ENCODE data around the gene SMARCB1.

The SMARCB1 gene

GRCh38 chr22:23786752-23787599, at the start of gene SMARCB1:
Gene SMARCB1 (plus strand): TSS chr22:23786966. CDS start chr22:23787170, 204 bp downstream.
- DNase-seq, result peak; percentile 93

DNA sequence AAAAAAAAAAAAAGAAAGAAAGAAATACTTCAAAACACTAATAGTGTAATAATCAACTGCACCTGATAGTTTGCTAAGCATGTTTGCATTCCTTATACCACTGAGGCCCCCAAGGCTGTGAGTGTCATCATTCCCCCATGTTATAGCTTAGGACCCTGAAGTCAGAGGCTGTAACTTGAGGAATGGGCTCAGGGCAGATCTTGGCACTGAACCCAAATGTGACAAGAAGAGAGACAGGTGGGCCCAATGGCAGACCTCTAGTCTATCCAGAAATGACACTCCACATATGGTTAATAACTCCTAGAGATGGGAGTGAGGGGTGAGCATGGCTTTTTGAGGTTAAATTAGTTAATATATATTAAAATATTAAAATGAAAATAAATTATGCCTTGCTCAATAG, 49.1 kb upstream of the SMARCB1 start:
- no peak for DNase-seq

GRCh38 chr22:23742505-23743264, 44.1 kb upstream of the SMARCB1 start:
- no peak for DNase-seq

DNA sequence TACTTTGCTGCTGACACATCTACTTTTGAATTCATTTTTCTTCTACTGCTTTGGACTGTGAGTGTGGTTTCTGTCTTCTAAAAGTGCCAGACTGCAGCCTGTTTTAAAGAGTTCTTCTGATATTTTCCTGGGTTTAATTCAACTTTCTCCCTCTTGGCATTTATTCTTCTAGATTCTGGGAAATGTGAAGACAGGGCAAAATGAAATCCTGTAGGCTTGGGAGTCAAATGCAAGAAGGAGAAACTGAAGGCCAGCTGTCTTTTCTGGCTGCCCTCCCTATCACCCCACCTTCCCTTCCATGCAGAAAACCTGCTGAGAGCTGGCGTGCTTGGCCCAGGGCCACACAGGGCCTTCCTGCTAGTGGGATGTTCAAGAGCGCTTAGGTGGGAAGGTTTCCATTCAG, 43.5 kb upstream of the SMARCB1 start:
- no peak for DNase-seq

GRCh38 chr22:23744001-23744400, 42.8 kb upstream of the SMARCB1 start:
- no peak for DNase-seq

- no peak for DNase-seq
Observed at GRCh38 chr22:23744485-23744884, 42.3 kb upstream of the SMARCB1 start.

GRCh38 chr22:23745791-23746190, 41.0 kb upstream of the SMARCB1 start:
- no peak for DNase-seq

DNA sequence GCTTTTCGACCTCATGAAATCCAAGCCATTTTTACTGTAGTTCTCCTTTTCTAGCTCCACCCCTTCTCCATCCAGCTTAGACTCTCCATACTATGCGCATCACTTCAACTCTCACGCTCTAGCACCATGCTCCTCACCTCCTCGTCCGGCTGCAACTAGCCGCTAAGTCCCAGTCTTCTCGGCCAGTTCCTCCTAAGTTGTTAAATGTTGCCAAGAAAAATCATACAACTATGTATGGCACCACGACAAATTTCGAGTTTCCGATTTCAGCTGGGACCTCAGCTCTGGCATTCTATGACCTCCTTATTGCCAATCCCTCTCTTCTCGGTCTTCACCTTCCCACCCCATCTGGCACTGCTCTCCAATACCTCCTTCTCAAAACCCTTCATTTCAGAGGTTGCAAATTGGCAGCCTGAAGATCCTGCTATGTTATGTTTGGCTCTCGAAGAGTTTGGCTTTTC, 36.9 kb upstream of the SMARCB1 start:
- DNase-seq, result no peak

DNA sequence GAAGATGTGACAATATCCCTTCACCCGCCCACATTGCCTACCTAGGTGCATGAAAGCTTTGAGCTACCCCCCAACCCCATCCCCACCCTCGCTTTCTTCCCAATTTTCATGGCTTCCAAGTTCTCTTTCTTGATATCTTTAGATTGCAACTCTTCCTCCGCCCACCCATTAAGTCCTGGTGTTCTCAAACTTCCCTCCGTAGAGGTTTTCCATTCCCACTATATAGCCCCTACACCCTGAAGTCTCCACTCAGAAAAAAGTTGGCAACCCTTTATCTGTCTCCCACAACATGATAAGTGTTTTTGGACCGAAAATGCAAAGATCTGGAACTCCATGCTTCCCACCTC, 36.4 kb upstream of the SMARCB1 start:
- no peak for DNase-seq

DNA sequence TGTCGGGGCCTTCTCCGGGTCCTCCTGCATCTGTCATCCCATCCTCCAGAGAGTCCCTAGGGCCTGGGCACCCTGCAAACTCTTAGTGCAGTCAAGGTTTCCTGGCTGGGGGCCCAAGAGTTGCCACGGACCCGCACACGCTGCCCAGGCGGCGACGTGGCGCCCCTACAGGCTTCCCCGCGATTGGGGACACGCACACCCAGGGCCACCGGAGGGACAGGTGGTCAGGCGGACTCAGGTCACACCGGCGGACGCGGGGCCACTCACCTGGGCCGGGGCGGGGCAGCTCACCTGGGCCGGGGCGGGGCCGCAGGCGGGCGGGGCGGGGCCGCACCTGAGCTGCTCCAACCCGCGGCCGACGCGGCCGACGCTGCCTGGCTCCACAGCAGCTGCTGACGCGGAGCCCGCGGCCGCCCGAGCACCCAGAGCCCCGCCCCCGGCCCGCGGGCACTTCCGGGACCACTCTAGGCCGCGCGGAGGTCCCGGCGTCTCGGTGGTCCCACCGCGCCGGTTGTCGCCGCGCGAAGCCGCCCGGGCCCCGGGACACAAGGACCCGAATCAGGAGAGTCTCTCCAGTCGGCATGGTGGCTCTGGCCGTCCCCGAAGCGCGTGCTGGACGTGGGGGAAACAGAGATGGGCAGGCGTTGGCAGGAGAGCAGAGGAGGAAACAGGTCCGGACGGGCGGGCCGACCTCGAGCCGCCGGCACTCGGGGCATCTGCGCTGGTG, 35.9 kb upstream of the SMARCB1 start, which contains the start of gene ZNF70:
Gene ZNF70 (minus strand): TSS at position 399 of the 727 bp plus-strand sequence. CDS start 5,972 bp downstream, outside the sequence.
- peak; percentile 84 for DNase-seq

GRCh38 chr22:23751441-23751996, 35.2 kb upstream of the SMARCB1 start:
- no peak for DNase-seq

DNA sequence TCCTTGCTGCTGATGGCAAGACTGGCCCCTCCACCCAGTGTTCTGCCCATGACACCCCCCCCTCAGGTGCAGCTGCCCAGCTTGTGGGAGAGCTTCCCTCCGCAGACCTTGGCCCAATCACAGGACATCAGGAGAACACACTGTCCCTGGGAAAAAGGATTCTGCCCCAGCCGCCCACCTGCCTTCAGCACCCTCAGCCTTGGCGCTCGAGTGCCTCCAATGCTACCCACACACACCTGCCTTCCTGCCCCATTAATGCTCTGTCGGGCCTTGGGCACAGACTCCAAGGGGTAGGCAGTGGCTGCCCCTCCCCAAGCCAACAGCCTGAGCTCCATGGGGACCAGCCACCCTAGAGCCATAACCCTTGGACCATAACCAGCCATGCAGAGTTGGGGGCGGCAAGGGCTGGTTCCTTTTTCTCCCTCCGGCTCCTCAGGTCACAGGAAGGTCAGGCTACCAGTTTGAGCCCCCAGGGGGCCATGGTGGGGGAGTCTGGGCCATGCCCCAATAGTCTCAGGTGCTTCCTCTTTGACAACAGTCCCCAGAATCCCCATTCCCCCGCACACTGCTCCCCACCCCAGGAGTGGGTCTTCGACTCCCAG, 34.6 kb upstream of the SMARCB1 start:
- DNase-seq, result no peak

- DNase-seq, result no peak
Observed at GRCh38 chr22:23752750-23753149, 34.0 kb upstream of the SMARCB1 start.

- no peak for DNase-seq
Observed at GRCh38 chr22:23753385-23753784, 33.4 kb upstream of the SMARCB1 start.

- DNase-seq, result no peak
Observed at GRCh38 chr22:23754220-23754919, 32.4 kb upstream of the SMARCB1 start, which contains the start of gene VPREB3. Gene VPREB3 (minus strand): TSS chr22:23754425. CDS start chr22:23754363, 62 bp downstream.

- DNase-seq, result no peak
Observed at GRCh38 chr22:23754980-23755636, 31.7 kb upstream of the SMARCB1 start.

GRCh38 chr22:23755711-23756110, 31.1 kb upstream of the SMARCB1 start:
- DNase-seq, result no peak

- DNase-seq, result no peak
Observed at GRCh38 chr22:23756891-23757290, 29.9 kb upstream of the SMARCB1 start.

- DNase-seq, result no peak
Observed at GRCh38 chr22:23759566-23759965, 27.2 kb upstream of the SMARCB1 start.

DNA sequence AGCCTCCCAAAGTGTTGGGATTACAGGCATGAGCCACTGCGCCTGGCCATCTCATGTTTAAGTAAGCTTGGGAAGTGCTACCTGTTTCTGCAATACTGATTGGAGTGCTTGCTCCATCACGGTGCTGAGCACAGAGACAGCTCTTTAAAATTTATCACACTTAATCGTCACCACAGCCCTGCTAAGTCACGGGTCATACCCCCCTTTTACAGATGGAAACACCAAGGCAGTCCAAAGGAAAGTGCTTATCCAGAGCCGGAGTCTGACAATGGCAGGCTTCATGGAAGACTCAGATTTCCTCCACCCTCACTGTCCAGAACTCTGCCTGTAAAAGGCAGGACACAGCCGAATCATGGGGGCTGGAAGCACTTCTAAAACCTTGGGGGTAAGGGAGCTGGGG, 26.7 kb upstream of the SMARCB1 start:
- no peak for DNase-seq
